HL-60 (cell line): ENCODE measurements around the gene SMG5.
"Not testable (repeated sequence)": the region's sequence is repeated elsewhere in the genome, so short reads cannot be mapped to it uniquely, and the experiment has no call there.

Experiments
- DNase-seq, 2 experiments: peaks; one replicate each; pipeline ENCODE4 v3.0.0-alpha.2; 2010 to 2020; ENCODE audit warnings: low read depth in 1 of 2, low spot score in 1 of 2
- H3K27ac ChIP-seq: fragments of 250-450 bp; sonication (Bioruptor Pico); replicated peaks from 2 replicates; pipeline ENCODE4 v1.5.1; 2020; ENCODE audit warnings: mild to moderate bottlenecking, moderate library complexity
- H3K27me3 ChIP-seq: fragments of 250-450 bp; sonication (Bioruptor Pico); 2 replicates; pipeline ENCODE4 v1.5.1; 2021; ENCODE audit warnings: mild to moderate bottlenecking, moderate library complexity; ENCODE audit not compliant: insufficient read depth, poor library complexity, severe bottlenecking
- H3K4me3 ChIP-seq: replicated peaks from 2 replicates; pipeline ENCODE4 v1.5.1; 2011; ENCODE audit warnings: mild to moderate bottlenecking, control low read depth, low read length; ENCODE audit not compliant: insufficient read depth
- GABPA ChIP-seq: IDR thresholded peaks from 2 replicates; pipeline ENCODE4 v1.6.1; 2012; ENCODE audit warnings: low read depth
- POLR2AphosphoS5 ChIP-seq: IDR thresholded peaks from 2 replicates; pipeline ENCODE4 v1.6.1; 2012; ENCODE audit warnings: low read depth
- REST ChIP-seq: IDR thresholded peaks from 2 replicates; pipeline ENCODE4 v1.6.1; 2012; ENCODE audit warnings: low read depth; ENCODE audit not compliant: insufficient replicate concordance
- SPI1 ChIP-seq: IDR thresholded peaks from 2 replicates; pipeline ENCODE4 v1.6.1; 2012; ENCODE audit warnings: low read depth, mild to moderate bottlenecking, borderline replicate concordance
- TF ChIP-seq, protein P1 (sequence below): IDR thresholded peaks from one replicate; pipeline ENCODE4 v1.5.1; 2011; ENCODE audit warnings: low read length, control low read depth, inconsistent platforms; ENCODE audit not compliant: insufficient read depth

The SMG5 gene

GRCh38 chr1:156220226-156220625, 62.4 kb downstream of the SMG5 start:
- H3K4me3 ChIP-seq = no peak overlapping the region
- no peaks in the 10 kb centered on the region for H3K27me3 ChIP-seq
- no peak overlapping the region for H3K27ac ChIP-seq
- DNase-seq = no peak
- TF ChIP-seq POLR2AphosphoS5 (no peak), GABPA (no peak), REST (no peak), SPI1 (no peak)
- TF ChIP-seq, protein P1, sequence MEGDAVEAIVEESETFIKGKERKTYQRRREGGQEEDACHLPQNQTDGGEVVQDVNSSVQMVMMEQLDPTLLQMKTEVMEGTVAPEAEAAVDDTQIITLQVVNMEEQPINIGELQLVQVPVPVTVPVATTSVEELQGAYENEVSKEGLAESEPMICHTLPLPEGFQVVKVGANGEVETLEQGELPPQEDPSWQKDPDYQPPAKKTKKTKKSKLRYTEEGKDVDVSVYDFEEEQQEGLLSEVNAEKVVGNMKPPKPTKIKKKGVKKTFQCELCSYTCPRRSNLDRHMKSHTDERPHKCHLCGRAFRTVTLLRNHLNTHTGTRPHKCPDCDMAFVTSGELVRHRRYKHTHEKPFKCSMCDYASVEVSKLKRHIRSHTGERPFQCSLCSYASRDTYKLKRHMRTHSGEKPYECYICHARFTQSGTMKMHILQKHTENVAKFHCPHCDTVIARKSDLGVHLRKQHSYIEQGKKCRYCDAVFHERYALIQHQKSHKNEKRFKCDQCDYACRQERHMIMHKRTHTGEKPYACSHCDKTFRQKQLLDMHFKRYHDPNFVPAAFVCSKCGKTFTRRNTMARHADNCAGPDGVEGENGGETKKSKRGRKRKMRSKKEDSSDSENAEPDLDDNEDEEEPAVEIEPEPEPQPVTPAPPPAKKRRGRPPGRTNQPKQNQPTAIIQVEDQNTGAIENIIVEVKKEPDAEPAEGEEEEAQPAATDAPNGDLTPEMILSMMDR = no peak

DNA sequence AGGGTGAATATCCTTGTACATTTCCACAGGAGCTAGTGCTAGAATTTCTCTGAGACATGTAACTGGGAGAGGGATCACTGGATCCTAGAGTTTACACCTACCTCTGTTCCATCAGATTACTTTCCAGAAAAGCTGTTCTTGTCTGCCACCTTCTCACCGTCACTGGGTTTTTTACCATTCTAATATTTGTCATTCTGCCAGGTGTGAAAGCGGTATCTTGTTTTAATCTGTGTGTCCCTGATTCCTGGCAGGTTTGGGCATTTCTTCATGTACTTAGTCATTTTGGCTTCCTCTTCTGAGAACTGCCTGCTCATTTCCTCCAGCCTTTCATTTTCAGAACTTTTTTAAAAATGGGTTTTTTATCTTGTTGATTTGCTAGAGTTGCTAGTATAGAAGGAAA, 64.8 kb downstream of the SMG5 start:
- DNase-seq = peak in 1 of 2 experiments; percentile 29
- no peak overlapping the region for H3K4me3 ChIP-seq
- peak overlapping the region; percentile 39 for H3K27ac ChIP-seq
- H3K27me3 ChIP-seq = no peaks in the 10 kb centered on the region
- TF ChIP-seq GABPA (no peak), SPI1 (peak; percentile 30; the same call in 1 of the 2 replicates)

GRCh38 chr1:156216361-156217086, 66.1 kb downstream of the SMG5 start:
- H3K4me3 ChIP-seq, H3K27me3 ChIP-seq, DNase-seq, H3K27ac ChIP-seq: not testable (repeated sequence)

GRCh38 chr1:156214024-156214748, 68.4 kb downstream of the SMG5 start:
- H3K4me3 ChIP-seq = no peak overlapping the region; the same call in 1 of the 2 replicates
- H3K27ac ChIP-seq = peak overlapping the region; percentile 93
- H3K27me3 ChIP-seq = no peaks in the 10 kb centered on the region
- no peak for TF ChIP-seq POLR2AphosphoS5
- TF ChIP-seq REST = no peak
- TF ChIP-seq SPI1 = no peak
- no peak for TF ChIP-seq GABPA
- TF ChIP-seq, protein P1 = no peak
- no peak for DNase-seq
